GM18870 (cell line): ENCODE data around the gene ATP11C.

Source experiments
- ATAC-seq: cut with Tn5 transposase; IDR thresholded peaks from one replicate; pipeline ENCODE4 v1.9.1; 2021; ENCODE audit warnings: moderate library complexity; ENCODE audit not compliant: unreplicated experiment

ATP11C gene

GRCh38 chrX:139815771-139816170 is 117.1 kb downstream of the ATP11C start:
- ATAC-seq: no peak

- peak; percentile 64 for ATAC-seq
These were observed 120.8 kb downstream of the ATP11C start for GRCh38 chrX:139811942-139812629.

GRCh38 chrX:139804482-139804881 is 128.4 kb downstream of the ATP11C start:
- no peak for ATAC-seq

- ATAC-seq: no peak
These were observed 129.6 kb downstream of the ATP11C start for GRCh38 chrX:139803224-139803623.

GRCh38 chrX:139802048-139802447 is 130.8 kb downstream of the ATP11C start:
- no peak for ATAC-seq

GRCh38 chrX:139801397-139801813 is 131.4 kb downstream of the ATP11C start:
- ATAC-seq: peak; percentile 78

- no peak for ATAC-seq
These were observed 134.2 kb downstream of the ATP11C start for GRCh38 chrX:139798701-139799100.

GRCh38 chrX:139795196-139795595 is 137.7 kb downstream of the ATP11C start:
- peak; percentile 100 for ATAC-seq

GRCh38 chrX:139787601-139788000 is 145.3 kb downstream of the ATP11C start:
- ATAC-seq: no peak

GRCh38 chrX:139784807-139785206 is 148.0 kb downstream of the ATP11C start:
- ATAC-seq: peak; percentile 96

GRCh38 chrX:139783959-139784358 is 148.9 kb downstream of the ATP11C start:
- no peak for ATAC-seq

GRCh38 chrX:139783030-139783429 is 149.8 kb downstream of the ATP11C start:
- no peak for ATAC-seq

- ATAC-seq: no peak
These were observed 156.3 kb downstream of the ATP11C start for GRCh38 chrX:139776599-139776998.

GRCh38 chrX:139770366-139770765 is 162.5 kb downstream of the ATP11C start:
- no peak for ATAC-seq

GRCh38 chrX:139766545-139766983 is 166.3 kb downstream of the ATP11C start:
- peak; percentile 84 for ATAC-seq

- ATAC-seq: no peak
These were observed 170.3 kb downstream of the ATP11C start for GRCh38 chrX:139762400-139763183.

- no peak for ATAC-seq
These were observed 173.2 kb downstream of the ATP11C start for GRCh38 chrX:139759637-139760036.

- no peak for ATAC-seq
These were observed 174.0 kb downstream of the ATP11C start for GRCh38 chrX:139758809-139759208.

- no peak for ATAC-seq
These were observed 174.6 kb downstream of the ATP11C start for GRCh38 chrX:139758250-139758649.

GRCh38 chrX:139751053-139751452 is 181.8 kb downstream of the ATP11C start:
- ATAC-seq: no peak

GRCh38 chrX:139750390-139750789 is 182.5 kb downstream of the ATP11C start:
- no peak for ATAC-seq

- peak; percentile 94 for ATAC-seq
These were observed 193.7 kb downstream of the ATP11C start for GRCh38 chrX:139739138-139739537.
